ENCODE results near the gene CHCHD3.

The CHCHD3 gene

GRCh38 chr7:132782777-132783640, 298.9 kb downstream of the CHCHD3 start:
- in situ Hi-C loops (cut with MboI; ENCODE audit: low sequenced_read_pairs), result no loop called here

- in situ Hi-C loops (cut with MboI; ENCODE audit: low sequenced_read_pairs), result no loop called here
Measured at GRCh38 chr7:132780822-132781221, 301.1 kb downstream of the CHCHD3 start.

GRCh38 chr7:132779164-132779563, 302.7 kb downstream of the CHCHD3 start:
- in situ Hi-C loops (cut with MboI; ENCODE audit: low sequenced_read_pairs), result no loop called here

GRCh38 chr7:132778761-132779160, 303.1 kb downstream of the CHCHD3 start:
- in situ Hi-C loops (cut with MboI; ENCODE audit: low sequenced_read_pairs), result no loop called here

- in situ Hi-C loops (cut with MboI; ENCODE audit: low sequenced_read_pairs), result no loop called here
Measured at GRCh38 chr7:132777956-132778355, 303.9 kb downstream of the CHCHD3 start.

GRCh38 chr7:132777414-132777813, 304.5 kb downstream of the CHCHD3 start:
- in situ Hi-C loops (cut with MboI; ENCODE audit: low sequenced_read_pairs), result no loop called here

GRCh38 chr7:132776048-132776620, 305.8 kb downstream of the CHCHD3 start:
- in situ Hi-C loops (cut with MboI; ENCODE audit: low sequenced_read_pairs), result no loop called here

GRCh38 chr7:132773527-132773956, 308.3 kb downstream of the CHCHD3 start:
- in situ Hi-C loops (cut with MboI; ENCODE audit: low sequenced_read_pairs), result no loop called here

- in situ Hi-C loops (cut with MboI; ENCODE audit: low sequenced_read_pairs), result no loop called here
Measured at GRCh38 chr7:132771301-132771730, 310.6 kb downstream of the CHCHD3 start.

- in situ Hi-C loops (cut with MboI; ENCODE audit: low sequenced_read_pairs), result no loop called here
Measured at GRCh38 chr7:132770055-132770454, 311.8 kb downstream of the CHCHD3 start.

GRCh38 chr7:132769280-132769679, 312.6 kb downstream of the CHCHD3 start:
- in situ Hi-C loops (cut with MboI; ENCODE audit: low sequenced_read_pairs), result no loop called here

- in situ Hi-C loops (cut with MboI; ENCODE audit: low sequenced_read_pairs), result no loop called here
Measured at GRCh38 chr7:132768099-132768498, 313.8 kb downstream of the CHCHD3 start.

- in situ Hi-C loops (cut with MboI; ENCODE audit: low sequenced_read_pairs), result no loop called here
Measured at GRCh38 chr7:132767378-132767777, 314.5 kb downstream of the CHCHD3 start.

- in situ Hi-C loops (cut with MboI; ENCODE audit: low sequenced_read_pairs), result no loop called here
Measured at GRCh38 chr7:132766660-132767059, 315.2 kb downstream of the CHCHD3 start.

- in situ Hi-C loops (cut with MboI; ENCODE audit: low sequenced_read_pairs), result no loop called here
Measured at GRCh38 chr7:132765861-132766260, 316.0 kb downstream of the CHCHD3 start.

GRCh38 chr7:132764762-132765161, 317.1 kb downstream of the CHCHD3 start:
- in situ Hi-C loops (cut with MboI; ENCODE audit: low sequenced_read_pairs), result no loop called here

GRCh38 chr7:132760866-132761265, 321.0 kb downstream of the CHCHD3 start:
- in situ Hi-C loops (cut with MboI; ENCODE audit: low sequenced_read_pairs), result no loop called here

- in situ Hi-C loops (cut with MboI; ENCODE audit: low sequenced_read_pairs), result no loop called here
Measured at GRCh38 chr7:132760244-132760623, 321.7 kb downstream of the CHCHD3 start.

GRCh38 chr7:132759482-132760243, 322.2 kb downstream of the CHCHD3 start:
- in situ Hi-C loops (cut with MboI; ENCODE audit: low sequenced_read_pairs), result no loop called here

- in situ Hi-C loops (cut with MboI; ENCODE audit: low sequenced_read_pairs), result no loop called here
Measured at GRCh38 chr7:132758986-132759385, 322.9 kb downstream of the CHCHD3 start.

- in situ Hi-C loops (cut with MboI; ENCODE audit: low sequenced_read_pairs), result no loop called here
Measured at GRCh38 chr7:132757783-132758182, 324.1 kb downstream of the CHCHD3 start.
